ENCODE measurements around the gene CHCHD6. TPM values are rescaled to one million over a fixed set of nuclear protein-coding genes. Genes with fewer than 3 reads are reported as not detected.

CHCHD6 gene
- total RNA-seq, 1 experiment from 2014 or later, result 36.3 TPM

- no peak for DNase-seq (ENCODE audit: low read depth, low spot score)
- peaks cover 0 to 9% of the 10 kb centered on the region in 2 experiments; a peak in 1 of 4 replicates for H3K4me1 ChIP-seq (ENCODE audit: control insufficient read depth in 1 of 2, insufficient read depth in 2 of 2, low read length in 2 of 2)
- H3K9me3 ChIP-seq (ENCODE audit: control insufficient read depth in 1 of 2, insufficient read depth in 1 of 2, low read depth in 1 of 2, low read length in 2 of 2), result no peaks in the 10 kb centered on the region
- no peak overlapping the region for H3K9ac ChIP-seq (ENCODE audit: low read length)
- no peaks in the 10 kb centered on the region for H3K27me3 ChIP-seq (ENCODE audit: insufficient read depth, low read length)
- no peak overlapping the region for H3K4me3 ChIP-seq (replicated peaks in 1 of 2; ENCODE audit: low read depth in 1 of 2, low read length in 2 of 2)
- no peak for ATAC-seq
- H4K20me1 ChIP-seq (ENCODE audit: insufficient read depth), result no peaks in the 10 kb centered on the region
- H3K27ac ChIP-seq (ENCODE audit: low read depth, low read length), result no peak overlapping the region
- TF ChIP-seq EGR1 (IDR thresholded peaks at IDR 0.05; ENCODE audit: low read depth), result no peak
- TF ChIP-seq CEBPB (IDR thresholded peaks at IDR 0.05; ENCODE audit: low read depth), result no peak
- no peak for TF ChIP-seq CBX3 (IDR thresholded peaks at IDR 0.05; ENCODE audit: low read depth)
- TF ChIP-seq SP1 (IDR thresholded peaks at IDR 0.05; ENCODE audit: low read depth), result no peak
- TF ChIP-seq ZNF274 (IDR thresholded peaks at IDR 0.05; ENCODE audit: low read depth, low read length), result no peak
- no peak for TF ChIP-seq YY1 (IDR thresholded peaks at IDR 0.05; ENCODE audit: extremely low read depth, insufficient replicate concordance, low read depth, low read length)
- no peak for TF ChIP-seq TCF7L2 (IDR thresholded peaks at IDR 0.05; ENCODE audit: borderline replicate concordance, extremely low read depth, insufficient read depth, insufficient read length)
- no peak for TF ChIP-seq REST (IDR thresholded peaks at IDR 0.05; ENCODE audit: low read depth)
- TF ChIP-seq SIN3A (IDR thresholded peaks at IDR 0.05; ENCODE audit: low read depth), result no peak
- TF ChIP-seq JUND (IDR thresholded peaks at IDR 0.05), result no peak
- no peak for TF ChIP-seq ZBTB33 (IDR thresholded peaks at IDR 0.05; ENCODE audit: extremely low read depth, insufficient replicate concordance, low read length)
- H2AFZ ChIP-seq (ENCODE audit: low read depth, low read length, poor library complexity, severe bottlenecking), result no peak overlapping the region
- no peak overlapping the region for H3K4me2 ChIP-seq (ENCODE audit: low read length)
- ChIA-PET POLR2A (no interaction called here), CTCF (no interaction called here), RAD21 (ENCODE audit: low non-redundant PET in 1 of 2, low total read pairs in 2 of 2, uncharacterized antibody in 2 of 2, unreplicated experiment in 2 of 2) (no interaction called here)
- no peaks in the 10 kb centered on the region for H3K36me3 ChIP-seq (ENCODE audit: control insufficient read depth in 1 of 2, insufficient read depth in 2 of 2, low read length in 2 of 2)
- no peaks in the 10 kb centered on the region for H3K9me2 ChIP-seq (ENCODE audit: insufficient read depth)
- no peaks in the 10 kb centered on the region for H3K79me2 ChIP-seq (ENCODE audit: insufficient read depth, low read length)
- BruUV-seq (replicated peaks), result no TSS peak
- intact Hi-C loops (cut with micrococcal nuclease), result no loop called here
Observed at GRCh38 chr3:126850370-126851085, 146.5 kb downstream of the CHCHD6 start.

Data from HCT116 (cell line).